Vagina (tissue), 2 donors: ENCODE measurements around the gene ASTL. TPM values are rescaled to one million over a fixed set of nuclear protein-coding genes. Genes with fewer than 3 reads are reported as not detected.
A peak's percentile ranks its signal among the peaks of the same experiment; 100 is the strongest.

ENCODE experiments used
- DNase-seq, 2 donors: peaks; one replicate each; pipeline ENCODE4 v3.0.0-alpha.2; 2017; ENCODE audit errors: extremely low spot score in 2 of 2
- H3K27ac ChIP-seq: fragments of 200-600 bp; sonication (generic); one replicate; pipeline ENCODE4 v1.5.1; 2019
- H3K27me3 ChIP-seq: fragments of 200-600 bp; sonication (generic); one replicate; pipeline ENCODE4 v1.5.1; 2019
- H3K36me3 ChIP-seq, 2 donors: fragments of 200-600 bp; sonication (generic); one replicate each; pipeline ENCODE4 v1.5.1; 2017 to 2019
- H3K4me1 ChIP-seq: fragments of 200-600 bp; sonication (generic); one replicate; pipeline ENCODE4 v1.5.1; 2019
- H3K4me3 ChIP-seq, 2 donors: fragments of 200-600 bp; sonication (generic); 1 replicate in 1 of 2; 2 replicates in 1 of 2; pipeline ENCODE4 v1.5.1; 2016 to 2019
- H3K9me3 ChIP-seq: fragments of 200-600 bp; sonication (generic); one replicate; pipeline ENCODE4 v1.5.1; 2019
- POLR2A ChIP-seq, 2 donors: fragments of 450-650 bp; IDR thresholded peaks; one replicate each; pipeline ENCODE4 v1.6.1; 2017; ENCODE audit warnings: antibody characterized with exemption in 2 of 2, mild to moderate bottlenecking in 2 of 2, moderate library complexity in 2 of 2
- POLR2AphosphoS5 ChIP-seq, 2 donors: sonication (generic); formaldehyde crosslinking; IDR thresholded peaks; one replicate each; pipeline ENCODE4 v1.9.0; 2017; ENCODE audit warnings: antibody characterized with exemption in 2 of 2, mild to moderate bottlenecking in 2 of 2, low read depth in 1 of 2; ENCODE audit not compliant: insufficient read depth in 1 of 2
- intact Hi-C: fragments of 100-400 bp; cut with DNase I; formaldehyde crosslinking; loops from one replicate; pipeline ENCODE4 v1.15.1; 2023
- total RNA-seq: library from RNA; depleted of rRNA; stranded (reverse); fragments of >200 nt; gene quantifications from one replicate; pipeline ENCODE4 v1.2.3, GENCODE V29; 2016
- TF ChIP-seq, protein P1 (sequence below), 3 experiments: fragments of 450-650 bp in 2 of 3; fragments of 200-600 bp in 1 of 3; sonication (generic) in 1 of 3; IDR thresholded peaks; one replicate each; pipeline ENCODE4 v1.5.1; 2017 to 2019; ENCODE audit warnings: antibody characterized with exemption in 3 of 3, mild to moderate bottlenecking in 2 of 3, moderate library complexity in 2 of 3

ASTL gene
- total RNA-seq, 1 donor from 2014 or later, result not detected

DNA sequence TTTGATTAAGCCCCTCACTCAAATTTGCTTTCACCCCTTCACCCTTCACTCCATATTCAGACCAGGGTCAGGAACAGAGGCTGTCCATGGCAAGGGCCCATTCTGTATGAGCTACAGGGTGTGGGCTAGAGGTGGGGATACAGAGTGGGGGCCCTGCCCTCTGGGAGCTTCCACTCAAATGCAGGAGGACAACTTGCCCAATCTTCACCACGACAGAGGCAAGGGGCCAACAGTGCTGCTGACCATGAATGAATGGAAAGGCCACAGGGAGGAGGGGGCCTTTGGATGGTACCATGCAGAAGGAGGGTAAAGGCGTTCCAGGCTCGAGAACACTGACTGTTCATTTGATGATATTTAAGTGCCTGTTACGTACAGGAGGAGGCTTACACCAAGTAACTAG, 44.8 kb downstream of the ASTL start:
- no peak overlapping the region for H3K4me3 ChIP-seq
- TF ChIP-seq, protein P1, sequence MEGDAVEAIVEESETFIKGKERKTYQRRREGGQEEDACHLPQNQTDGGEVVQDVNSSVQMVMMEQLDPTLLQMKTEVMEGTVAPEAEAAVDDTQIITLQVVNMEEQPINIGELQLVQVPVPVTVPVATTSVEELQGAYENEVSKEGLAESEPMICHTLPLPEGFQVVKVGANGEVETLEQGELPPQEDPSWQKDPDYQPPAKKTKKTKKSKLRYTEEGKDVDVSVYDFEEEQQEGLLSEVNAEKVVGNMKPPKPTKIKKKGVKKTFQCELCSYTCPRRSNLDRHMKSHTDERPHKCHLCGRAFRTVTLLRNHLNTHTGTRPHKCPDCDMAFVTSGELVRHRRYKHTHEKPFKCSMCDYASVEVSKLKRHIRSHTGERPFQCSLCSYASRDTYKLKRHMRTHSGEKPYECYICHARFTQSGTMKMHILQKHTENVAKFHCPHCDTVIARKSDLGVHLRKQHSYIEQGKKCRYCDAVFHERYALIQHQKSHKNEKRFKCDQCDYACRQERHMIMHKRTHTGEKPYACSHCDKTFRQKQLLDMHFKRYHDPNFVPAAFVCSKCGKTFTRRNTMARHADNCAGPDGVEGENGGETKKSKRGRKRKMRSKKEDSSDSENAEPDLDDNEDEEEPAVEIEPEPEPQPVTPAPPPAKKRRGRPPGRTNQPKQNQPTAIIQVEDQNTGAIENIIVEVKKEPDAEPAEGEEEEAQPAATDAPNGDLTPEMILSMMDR (IDR thresholded peaks at IDR 0.05), result no peak
- no peak for TF ChIP-seq POLR2AphosphoS5 (IDR thresholded peaks at IDR 0.05; ENCODE audit: insufficient read depth in 1 of 2, low read depth in 1 of 2)
- TF ChIP-seq POLR2A (IDR thresholded peaks at IDR 0.05), result no peak
- H3K27me3 ChIP-seq, result no peaks in the 10 kb centered on the region
- H3K36me3 ChIP-seq, result no peaks in the 10 kb centered on the region
- H3K4me1 ChIP-seq, result peaks cover 9% of the 10 kb centered on the region
- intact Hi-C loops, result no loop called here
- no peak overlapping the region for H3K27ac ChIP-seq
- H3K9me3 ChIP-seq, result no peaks in the 10 kb centered on the region
- DNase-seq, result peak in 1 of 2 donors; percentile 69

DNA sequence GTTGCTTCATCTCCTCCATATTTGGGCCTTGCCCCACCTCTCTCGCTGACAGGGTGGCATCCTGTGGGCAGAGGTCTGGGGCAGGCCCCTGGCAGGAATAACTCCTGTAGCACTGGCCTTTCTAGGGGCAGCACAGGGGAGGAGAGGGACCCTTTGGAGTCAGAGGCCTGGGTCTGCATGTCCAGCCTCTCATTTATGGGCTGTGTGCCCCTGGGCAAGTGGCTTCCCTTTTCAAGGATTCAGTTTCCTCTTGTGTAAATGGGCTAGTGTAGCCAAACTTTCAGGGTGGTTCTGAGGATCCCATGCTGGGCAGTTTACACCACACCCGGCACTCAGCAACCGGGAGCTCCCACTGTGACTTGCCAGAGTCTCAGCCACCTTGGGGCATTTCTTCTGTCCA, 45.4 kb downstream of the ASTL start:
- DNase-seq, result peak in 1 of 2 donors; percentile 65
- no peak overlapping the region for H3K27ac ChIP-seq
- no peak for TF ChIP-seq POLR2A (IDR thresholded peaks at IDR 0.05)
- TF ChIP-seq, protein P1 (IDR thresholded peaks at IDR 0.05), result no peak
- no peak for TF ChIP-seq POLR2AphosphoS5 (IDR thresholded peaks at IDR 0.05; ENCODE audit: insufficient read depth in 1 of 2, low read depth in 1 of 2)
- no peaks in the 10 kb centered on the region for H3K27me3 ChIP-seq
- no peak overlapping the region for H3K4me3 ChIP-seq
- no peaks in the 10 kb centered on the region for H3K9me3 ChIP-seq
- no peaks in the 10 kb centered on the region for H3K36me3 ChIP-seq
- intact Hi-C loops, result no loop called here
- H3K4me1 ChIP-seq, result peaks cover 9% of the 10 kb centered on the region

DNA sequence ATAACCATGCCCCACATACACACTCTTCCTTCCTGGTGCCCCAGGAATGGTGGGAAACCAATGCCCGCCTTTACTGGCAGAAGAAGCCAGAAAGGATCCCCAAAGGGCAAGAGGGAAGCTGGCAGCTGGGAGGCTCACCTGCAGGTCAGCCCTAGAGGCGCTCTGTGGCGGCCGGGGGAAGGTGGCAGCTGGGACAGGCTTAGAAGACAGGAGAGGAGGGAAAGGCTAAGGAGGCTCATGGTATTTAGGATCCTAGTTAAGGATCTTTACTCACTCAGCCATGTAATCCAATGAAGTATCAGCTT, 45.8 kb downstream of the ASTL start:
- intact Hi-C loops, result no loop called here
- no peak for TF ChIP-seq POLR2A (IDR thresholded peaks at IDR 0.05)
- TF ChIP-seq, protein P1 (IDR thresholded peaks at IDR 0.05), result no peak
- Histone ChIP-seq H3K4me1 (peaks cover 9% of the 10 kb centered on the region), H3K4me3 (no peak overlapping the region), H3K27me3 (no peaks in the 10 kb centered on the region), H3K9me3 (no peaks in the 10 kb centered on the region), H3K36me3 (no peaks in the 10 kb centered on the region), H3K27ac (no peak overlapping the region)
- DNase-seq, result peak in 1 of 2 donors; percentile 52

DNA sequence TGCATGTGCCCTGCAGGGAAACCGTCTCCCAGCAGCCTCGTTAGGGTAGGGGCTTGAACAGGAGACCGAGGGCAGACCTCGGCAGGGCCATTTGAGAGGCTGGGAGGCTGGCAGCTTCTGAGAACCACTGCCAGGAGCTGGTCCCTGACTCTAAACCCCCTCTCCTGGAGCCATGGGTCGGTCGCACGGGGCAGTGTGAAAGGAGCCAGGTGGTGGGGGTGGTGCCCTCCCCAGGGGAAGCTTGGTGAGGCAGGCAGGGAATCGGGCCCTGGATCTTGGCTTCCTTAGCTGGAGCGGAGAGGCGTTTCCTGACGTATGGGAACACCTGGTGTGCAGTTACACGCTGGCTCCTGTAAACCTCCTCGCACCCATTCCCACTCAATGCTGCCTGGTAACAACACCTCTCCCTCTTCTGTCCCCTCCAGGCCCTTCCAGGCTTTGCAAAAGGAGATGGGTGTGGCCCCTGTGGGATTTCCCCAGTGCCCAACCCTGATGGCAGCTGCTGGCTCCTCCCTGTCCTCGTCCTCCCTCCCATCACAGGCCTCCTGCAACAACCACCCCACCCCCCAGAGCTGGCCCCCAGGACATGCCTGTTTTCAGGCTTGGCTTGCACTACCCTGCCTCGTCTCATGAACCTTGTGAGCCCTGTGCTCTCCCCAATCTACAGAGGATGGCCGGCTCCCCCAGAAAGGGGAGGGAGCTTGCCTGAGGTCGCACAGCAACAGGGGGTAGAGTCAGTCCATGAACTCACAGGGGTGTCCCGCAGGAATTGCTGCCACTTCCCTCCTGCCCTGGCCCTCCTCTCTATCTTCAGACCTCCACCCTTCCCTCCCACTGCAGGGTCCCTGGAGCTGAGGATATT, 46.4 kb downstream of the ASTL start:
- no peaks in the 10 kb centered on the region for H3K36me3 ChIP-seq
- peak; percentile 58 to 84 for DNase-seq
- TF ChIP-seq, protein P1 (IDR thresholded peaks at IDR 0.05), result no peak
- no peak for TF ChIP-seq POLR2AphosphoS5 (IDR thresholded peaks at IDR 0.05; ENCODE audit: insufficient read depth in 1 of 2, low read depth in 1 of 2)
- no peaks in the 10 kb centered on the region for H3K9me3 ChIP-seq
- H3K4me1 ChIP-seq, result peaks cover 9% of the 10 kb centered on the region
- intact Hi-C loops, result no loop called here
- no peak overlapping the region for H3K27ac ChIP-seq
- no peaks in the 10 kb centered on the region for H3K27me3 ChIP-seq
- no peak overlapping the region for H3K4me3 ChIP-seq

DNA sequence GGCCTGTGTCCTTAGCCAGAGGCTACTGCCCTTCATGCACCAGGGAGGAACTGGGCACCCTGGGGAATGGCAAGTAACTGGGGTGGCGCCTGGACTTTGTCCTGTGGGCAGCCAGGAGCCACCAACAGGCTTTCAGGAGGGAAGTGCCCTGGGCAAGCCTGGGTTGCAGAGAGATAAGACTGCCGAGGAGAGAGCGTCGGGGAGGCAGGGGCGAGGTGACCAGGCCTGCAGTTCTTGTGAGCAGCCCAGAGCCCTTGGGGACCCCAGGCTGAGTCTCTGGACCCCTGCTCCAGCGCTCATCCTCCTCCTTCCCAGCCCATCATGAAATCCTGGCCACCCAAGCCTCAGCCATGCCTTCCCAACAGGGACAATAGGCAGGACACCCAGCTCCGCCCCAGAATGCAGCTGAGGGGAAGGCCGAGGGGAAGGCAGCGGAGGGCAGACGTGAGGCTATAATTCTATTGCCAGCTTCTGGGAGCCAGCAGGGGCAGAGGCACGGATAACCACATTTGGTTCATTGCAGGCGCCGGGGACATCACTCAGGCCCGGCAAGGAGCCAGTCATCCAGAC, 47.1 kb downstream of the ASTL start:
- Histone ChIP-seq H3K27me3 (no peaks in the 10 kb centered on the region), H3K9me3 (no peaks in the 10 kb centered on the region), H3K36me3 (no peaks in the 10 kb centered on the region), H3K4me3 (no peak overlapping the region), H3K4me1 (peaks cover 9% of the 10 kb centered on the region), H3K27ac (no peak overlapping the region)
- DNase-seq, result no peak
- TF ChIP-seq POLR2AphosphoS5 (IDR thresholded peaks at IDR 0.05; ENCODE audit: insufficient read depth in 1 of 2, low read depth in 1 of 2) (no peak), POLR2A (IDR thresholded peaks at IDR 0.05) (no peak)
- TF ChIP-seq, protein P1 (IDR thresholded peaks at IDR 0.05), result no peak
- intact Hi-C loops, result no loop called here
